Lower leg skin (tissue), 4 donors: Measurements from ENCODE around the gene ABHD17A. TPM values are rescaled to one million over a fixed set of nuclear protein-coding genes. Genes with fewer than 3 reads are reported as not detected.

ENCODE experiments used
- DNase-seq, 2 donors: peaks; one replicate each; pipeline ENCODE4 v3.0.0-alpha.2; 2019; ENCODE audit warnings: low spot score in 2 of 2
- H3K4me3 ChIP-seq: fragments of 200-600 bp; sonication (generic); 2 replicates; pipeline ENCODE4 v1.5.1; 2017; ENCODE audit warnings: mild to moderate bottlenecking, low read depth; ENCODE audit not compliant: poor library complexity, severe bottlenecking
- CTCF ChIP-seq, 3 donors: fragments of 450-650 bp; IDR thresholded peaks; one replicate each; pipeline ENCODE4 v1.5.1; 2016; ENCODE audit warnings: antibody characterized with exemption in 3 of 3, mild to moderate bottlenecking in 3 of 3, moderate library complexity in 2 of 3
- POLR2A ChIP-seq, 2 donors: fragments of 450-650 bp; IDR thresholded peaks; one replicate each; pipeline ENCODE4 v1.6.1; 2016 to 2017; ENCODE audit warnings: antibody characterized with exemption in 2 of 2, mild to moderate bottlenecking in 1 of 2, moderate library complexity in 1 of 2
- WGBS, 2 donors: methylation state at CpG; one replicate each; pipeline ENCODE4 v1.1.5; 2018; 5-methylcytosine and 5-hydroxymethylcytosine counted together
- intact Hi-C: fragments of 100-400 bp; cut with DNase I; formaldehyde crosslinking; loops from one replicate; pipeline ENCODE4 v1.15.0; 2023; ENCODE audit warnings: low total_unique reads
- total RNA-seq, 4 donors: library from RNA; depleted of rRNA; stranded (reverse); fragments of >200 nt; gene quantifications; one replicate each; pipeline ENCODE4 v1.1.0, GENCODE V29; 2016

The ABHD17A gene
- total RNA-seq, 4 donors from 2014 or later, result 154 to 201 (median 186) TPM

DNA sequence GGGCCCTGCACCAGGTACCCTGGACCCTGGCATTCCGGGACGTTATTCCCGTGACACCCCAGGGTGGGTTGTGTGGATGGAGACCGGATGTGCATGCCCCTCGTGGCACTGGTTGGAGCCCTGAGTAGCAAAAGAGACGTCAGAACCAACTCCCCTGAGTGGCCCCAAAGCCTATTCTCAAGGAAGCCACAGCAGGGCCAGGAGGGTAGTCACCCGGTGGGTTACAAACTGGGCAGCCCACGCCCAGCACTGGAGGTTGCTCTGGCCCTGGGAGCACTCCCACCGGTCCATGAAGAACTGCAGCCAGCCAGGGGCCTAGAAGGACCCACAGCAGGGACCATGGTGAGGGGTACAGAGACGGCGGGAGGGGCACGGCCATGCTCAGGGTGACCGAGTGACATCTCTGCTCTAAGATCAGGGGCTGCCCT lies 29.5 kb downstream of the ABHD17A start:
- WGBS, 2 donors, result 9 to 13% methylated on average over 7 to 13 of the region's 13 CpGs

DNA sequence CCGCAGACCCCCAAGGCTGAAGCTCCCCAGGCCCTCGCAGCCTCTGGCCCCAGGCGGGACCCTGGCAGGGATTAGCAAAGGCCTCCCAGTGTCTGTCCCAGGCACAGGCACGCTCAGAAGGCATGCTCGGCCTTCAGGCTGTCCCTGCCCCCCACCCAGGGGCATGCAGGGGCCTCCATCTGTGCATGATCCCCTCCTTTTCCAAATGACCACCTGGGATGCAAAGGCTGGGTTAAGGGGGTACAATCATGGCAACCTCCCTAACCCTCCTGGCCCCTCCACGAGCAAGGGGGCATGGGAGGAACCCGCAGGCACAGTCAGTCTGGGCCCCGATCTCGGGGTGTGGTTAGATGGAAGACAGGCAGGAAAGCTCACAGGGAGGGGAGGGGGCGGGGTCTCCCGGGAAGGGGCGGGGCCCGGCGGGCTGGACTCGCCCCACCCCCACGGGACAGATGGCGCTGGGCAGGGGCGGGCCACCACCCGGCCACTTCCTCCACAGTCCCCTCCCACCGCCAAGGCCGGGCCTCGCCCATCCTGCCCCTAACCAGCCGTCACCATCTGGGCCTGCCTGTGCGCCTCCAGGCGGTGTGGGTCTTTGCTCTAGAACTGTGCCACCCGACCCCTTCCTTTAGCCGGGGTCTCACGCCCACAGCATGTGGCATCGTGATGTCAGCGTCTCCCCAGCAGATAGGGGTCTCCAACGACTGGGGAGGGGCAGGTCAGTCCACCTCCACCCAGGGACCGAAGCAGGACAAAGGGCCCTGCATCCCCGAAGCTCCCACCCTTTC lies 30.1 kb downstream of the ABHD17A start:
- DNase-seq, result peak; percentile 91 to 98
- intact Hi-C loops, result no loop called here
- TF ChIP-seq CTCF (IDR thresholded peaks at IDR 0.05), result no peak
- no peak for TF ChIP-seq POLR2A (IDR thresholded peaks at IDR 0.05)
- WGBS, 2 donors, result 7 to 14% methylated on average over 24 to 28 of the region's 33 CpGs
- no peak overlapping the region for H3K4me3 ChIP-seq

More for the DNA sequence above, 29.5 kb downstream of the ABHD17A start:
- DNase-seq, result no peak
- H3K4me3 ChIP-seq, result no peak overlapping the region
- TF ChIP-seq CTCF (IDR thresholded peaks at IDR 0.05), result no peak
- no peak for TF ChIP-seq POLR2A (IDR thresholded peaks at IDR 0.05)
- intact Hi-C loops, result no loop called here

GRCh38 chr19:1854542-1855039 lies 30.7 kb downstream of the ABHD17A start:
- DNase-seq, result peak; percentile 70 to 94
- intact Hi-C loops, result no loop called here
- H3K4me3 ChIP-seq, result no peak overlapping the region
- TF ChIP-seq POLR2A (IDR thresholded peaks at IDR 0.05), result no peak
- no peak for TF ChIP-seq CTCF (IDR thresholded peaks at IDR 0.05)
- WGBS, 2 donors, result 48 to 49% methylated on average over 37 of the region's 37 CpGs

DNA sequence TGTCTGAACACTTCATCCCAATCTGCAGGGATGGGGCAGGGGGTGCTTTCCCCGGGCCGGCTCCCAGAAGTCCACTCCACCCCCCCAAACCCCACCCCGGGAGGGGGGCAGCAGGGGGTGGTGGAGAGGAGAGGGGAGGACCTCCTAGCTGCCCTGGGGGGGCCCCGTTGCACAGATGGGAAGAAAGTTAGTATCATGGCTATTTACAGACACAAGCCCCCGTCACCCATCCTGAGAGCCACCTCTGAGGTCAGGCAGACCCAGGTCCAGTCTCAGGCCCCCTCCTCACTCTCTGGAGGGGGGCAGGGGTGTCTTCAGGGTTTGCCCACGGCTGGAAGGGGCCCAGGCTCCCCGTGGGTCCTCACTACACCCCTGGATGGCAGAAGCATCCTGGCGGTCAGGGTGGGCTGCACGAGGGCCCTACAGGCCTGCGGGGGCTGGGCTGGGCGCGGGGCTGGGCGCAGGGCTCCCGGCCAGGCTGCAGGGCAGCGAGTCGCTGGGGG lies 31.2 kb downstream of the ABHD17A start:
- no peak overlapping the region for H3K4me3 ChIP-seq
- intact Hi-C loops, result no loop called here
- DNase-seq, result no peak
- 56 to 58% methylated on average over 10 to 16 of the region's 16 CpGs for WGBS, 2 donors
- no peak for TF ChIP-seq POLR2A (IDR thresholded peaks at IDR 0.05)
- TF ChIP-seq CTCF (IDR thresholded peaks at IDR 0.05), result no peak

DNA sequence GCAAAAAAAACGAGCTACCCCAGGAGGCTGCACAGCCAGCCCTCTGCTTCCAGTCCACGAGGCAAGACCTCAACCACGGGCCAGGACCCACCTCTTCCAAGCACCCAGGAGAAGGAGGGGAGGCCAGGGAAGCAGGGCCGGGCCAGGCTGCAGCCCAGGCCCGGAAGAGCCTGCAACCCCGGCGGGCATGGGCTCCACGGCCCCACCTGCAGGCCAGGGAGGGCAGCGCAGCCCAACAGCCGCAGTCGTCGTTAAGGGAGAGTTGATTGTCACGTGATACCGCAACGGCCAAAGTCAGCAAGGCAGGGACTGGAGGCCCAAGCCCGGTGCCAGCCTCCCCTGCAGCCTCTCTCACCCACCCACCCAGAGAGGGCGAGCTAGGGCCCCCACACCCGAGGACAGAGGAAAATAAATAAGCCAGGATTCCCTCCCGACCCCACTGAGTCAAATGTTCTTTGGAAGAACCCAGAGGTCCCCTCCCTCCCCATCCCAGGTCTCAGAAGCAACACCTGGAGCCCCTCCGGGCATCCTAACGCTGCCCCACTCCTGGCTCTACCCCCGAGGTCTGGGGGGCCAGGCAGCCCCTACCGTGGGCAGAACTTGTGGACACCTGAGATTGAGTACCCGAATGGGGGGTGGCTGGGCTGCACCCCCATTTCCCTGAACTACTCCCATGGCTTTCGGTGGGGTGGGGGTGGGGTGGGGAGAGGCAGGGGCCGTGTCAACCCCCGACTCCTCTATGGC lies 31.8 kb downstream of the ABHD17A start:
- TF ChIP-seq POLR2A (IDR thresholded peaks at IDR 0.05) (no peak), CTCF (IDR thresholded peaks at IDR 0.05) (peak in 2 of 3 donors; percentile 63 to 80)
- H3K4me3 ChIP-seq, result no peak overlapping the region
- WGBS, 2 donors, result 23 to 26% methylated on average over 17 to 26 of the region's 27 CpGs
- intact Hi-C loops, result no loop called here
- peak; percentile 79 to 95 for DNase-seq
